Anterior cingulate cortex (tissue), 58 donors: ENCODE measurements around the gene PSMD5.

Experiments
- DNase-seq, 58 donors: peaks; one replicate each; lab custom pipeline; 2025; lab: John Stamatoyannopoulos, UW

Gene PSMD5

GRCh38 chr9:120859361-120859760 is 16.6 kb upstream of the PSMD5 start:
- DNase-seq = no peak

GRCh38 chr9:120857902-120858301 is 15.2 kb upstream of the PSMD5 start:
- DNase-seq = no peak

DNA sequence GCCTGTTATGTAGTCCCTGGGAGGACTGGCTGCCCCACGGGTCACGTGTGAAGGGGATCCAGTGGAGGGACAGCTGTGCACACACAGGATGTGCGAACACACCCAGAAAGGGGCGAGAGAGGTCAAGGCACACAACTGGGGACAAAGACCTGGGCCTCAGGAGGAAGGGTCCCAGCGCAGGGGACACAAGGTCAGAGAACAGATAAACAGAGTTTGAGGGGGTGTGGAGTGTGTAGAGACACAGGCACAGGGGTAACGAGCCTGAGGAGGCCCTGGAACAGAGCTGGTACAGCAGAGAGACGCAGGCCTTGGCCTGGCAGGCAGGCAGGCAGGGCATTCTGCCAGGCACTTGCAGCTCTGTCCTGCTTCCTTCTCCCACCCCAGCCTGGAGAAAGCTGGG is 14.8 kb upstream of the PSMD5 start:
- DNase-seq = peak in 7 of 58 donors; percentile 6 to 27 (median 12)

GRCh38 chr9:120856700-120857099 is 14.0 kb upstream of the PSMD5 start:
- DNase-seq = no peak

- no peak for DNase-seq
These were observed 13.3 kb upstream of the PSMD5 start for GRCh38 chr9:120855827-120856670.

DNA sequence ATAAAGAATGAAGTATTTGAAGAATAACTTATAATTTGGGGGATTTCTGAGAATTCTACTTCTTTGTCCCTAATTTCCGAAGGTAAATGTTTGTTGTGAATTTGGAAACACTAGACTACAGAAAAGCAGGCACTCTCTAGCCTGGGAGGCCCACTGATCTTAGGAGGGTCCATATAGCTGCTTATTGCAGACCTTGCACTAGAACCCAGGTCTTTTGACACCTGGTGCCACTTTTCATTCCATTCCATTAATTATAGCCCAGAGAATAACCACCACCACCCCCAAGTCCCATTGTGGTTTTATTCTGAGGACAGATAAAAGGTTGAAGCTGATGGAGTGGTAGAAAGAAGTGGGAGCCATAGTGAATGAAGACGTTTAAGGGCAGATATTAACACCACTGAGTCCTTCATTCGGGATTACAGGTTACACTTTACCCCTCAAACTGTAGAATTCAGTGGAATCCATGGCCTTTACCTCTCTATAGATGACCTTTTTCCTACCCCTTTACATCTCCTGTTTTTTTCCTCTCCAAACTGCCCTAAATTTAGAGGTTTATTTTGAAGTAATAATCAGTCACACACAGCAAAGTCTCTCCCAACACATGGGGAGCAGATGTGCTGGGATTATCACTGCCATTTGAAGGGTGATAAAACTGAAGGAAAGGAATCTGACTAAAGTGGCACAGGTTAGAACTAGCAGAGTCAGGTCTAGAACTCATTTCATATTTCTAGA is 12.0 kb upstream of the PSMD5 start:
- DNase-seq = no peak

DNA sequence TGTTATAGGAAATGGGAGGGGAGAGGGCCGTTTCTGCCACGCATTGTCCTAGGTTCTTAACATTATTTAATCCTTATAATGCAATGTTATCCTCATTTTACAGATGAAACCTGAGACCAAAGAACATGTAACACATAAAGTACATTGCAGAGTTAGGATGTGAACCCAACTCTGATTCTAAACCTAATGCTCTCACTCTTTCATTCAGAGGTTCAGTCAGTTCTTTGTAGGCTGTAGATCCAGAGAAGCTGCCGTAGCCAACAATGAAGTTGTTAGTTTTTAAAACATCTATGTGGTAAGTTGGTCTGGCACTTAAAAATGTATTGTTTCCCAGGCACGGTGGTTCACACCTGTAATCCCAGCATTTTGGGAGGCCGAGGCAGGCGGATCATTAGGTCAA is 10.5 kb upstream of the PSMD5 start:
- no peak for DNase-seq

- DNase-seq = no peak
These were observed 9.7 kb upstream of the PSMD5 start for GRCh38 chr9:120852240-120853010.

DNA sequence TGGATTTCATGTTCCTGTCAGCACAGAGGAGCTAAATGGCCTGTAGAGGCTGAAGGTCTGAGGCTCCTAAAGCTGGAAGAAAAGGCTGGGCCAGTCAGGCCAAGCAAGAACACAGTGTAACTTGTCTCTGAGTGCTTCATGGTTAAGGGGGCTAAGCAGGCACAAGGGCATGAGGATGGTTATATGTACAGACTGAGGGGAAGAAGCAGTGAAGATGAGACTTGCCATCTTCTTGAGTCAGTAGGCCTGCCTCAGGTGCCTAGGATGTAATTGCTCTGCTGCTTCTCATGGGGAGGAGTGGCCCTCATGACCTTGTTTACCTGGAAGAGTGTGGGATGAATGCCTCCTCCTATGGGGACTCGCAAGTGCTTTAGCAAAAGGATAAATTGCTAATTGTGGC is 8.7 kb upstream of the PSMD5 start:
- no peak for DNase-seq

- DNase-seq = no peak
These were observed 7.6 kb upstream of the PSMD5 start for GRCh38 chr9:120850315-120850714.

GRCh38 chr9:120846906-120847305 is 4.2 kb upstream of the PSMD5 start:
- no peak for DNase-seq

GRCh38 chr9:120846251-120846889 is 3.6 kb upstream of the PSMD5 start:
- DNase-seq = no peak

GRCh38 chr9:120845255-120845654 is 2.5 kb upstream of the PSMD5 start:
- DNase-seq = no peak

GRCh38 chr9:120841930-120842684 is 615 bp downstream of the PSMD5 start:
- no peak for DNase-seq

DNA sequence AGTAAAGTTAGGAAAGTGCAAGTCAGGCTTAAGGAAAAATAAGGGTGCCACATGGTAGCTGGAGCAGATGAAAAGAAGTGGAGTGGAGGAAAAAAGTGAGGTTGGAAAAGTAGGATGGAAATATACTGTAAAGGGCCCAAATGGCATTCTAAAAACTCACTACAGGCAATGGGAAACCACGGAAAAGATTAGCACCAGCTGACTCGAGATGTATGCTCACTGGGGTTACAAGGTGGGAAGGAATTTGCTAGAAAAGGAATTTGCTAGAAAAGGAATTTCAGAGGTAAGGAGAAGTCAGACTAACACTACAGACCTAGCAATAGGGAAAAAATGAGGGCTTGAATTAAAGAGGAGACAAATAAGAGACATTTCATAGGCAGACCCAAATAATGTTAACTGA is 3.6 kb downstream of the PSMD5 start:
- DNase-seq = no peak

DNA sequence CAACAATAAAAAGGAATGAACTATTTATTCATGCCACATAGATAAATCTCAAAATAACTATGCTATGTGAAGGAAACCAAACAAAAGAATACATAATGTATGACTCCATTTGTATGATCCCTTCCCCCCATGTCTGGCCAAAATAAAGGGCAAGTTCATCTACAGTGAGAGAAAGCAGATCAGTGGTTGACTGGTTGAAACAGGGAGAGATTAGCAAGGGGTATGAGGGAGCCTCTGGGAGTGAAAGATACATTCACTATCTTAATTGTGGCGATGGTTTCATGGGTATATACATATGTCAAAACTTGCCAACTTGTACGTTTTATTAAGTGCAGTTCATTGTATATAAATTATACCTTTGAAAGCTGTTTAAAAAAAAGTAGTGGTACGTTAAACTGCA is 4.8 kb downstream of the PSMD5 start:
- no peak for DNase-seq

DNA sequence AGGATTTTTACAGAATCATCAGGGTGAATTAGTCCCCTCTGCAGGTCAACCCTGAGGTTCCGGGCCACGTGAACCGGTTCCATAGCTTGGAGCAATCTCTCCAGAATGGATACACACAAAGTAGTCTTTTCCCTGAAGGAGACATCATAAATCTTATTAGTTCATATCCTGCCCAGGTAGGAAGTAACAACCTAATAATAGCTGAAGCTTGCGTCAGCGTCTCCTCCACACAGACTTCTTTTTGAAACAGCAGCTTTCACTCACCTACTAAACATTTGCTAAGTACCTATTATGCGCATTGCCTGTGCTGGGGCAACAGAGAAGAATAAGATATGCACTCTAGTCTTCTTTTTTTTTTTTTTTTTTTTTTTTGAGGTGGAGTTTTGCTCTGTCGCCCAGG is 9.4 kb downstream of the PSMD5 start:
- no peak for DNase-seq

DNA sequence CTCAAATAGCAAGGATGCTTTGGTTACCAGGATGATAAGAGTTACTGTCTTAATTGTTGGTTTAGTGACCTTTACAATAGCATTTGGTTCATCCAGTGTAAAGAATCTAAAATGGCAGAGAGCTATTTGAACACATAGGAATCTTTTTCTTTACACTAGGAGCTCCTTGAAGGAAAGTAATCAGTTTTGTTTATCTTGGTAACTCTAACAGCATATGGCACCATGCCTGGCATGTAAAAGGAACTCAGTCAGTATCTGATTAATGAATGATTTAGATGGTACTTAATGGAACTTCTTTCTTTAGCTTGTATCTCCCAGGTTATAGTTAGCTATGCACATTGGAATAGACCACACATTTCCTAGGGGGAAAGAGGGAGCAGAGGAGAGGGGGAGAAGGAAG is 9.9 kb downstream of the PSMD5 start:
- DNase-seq = no peak

DNA sequence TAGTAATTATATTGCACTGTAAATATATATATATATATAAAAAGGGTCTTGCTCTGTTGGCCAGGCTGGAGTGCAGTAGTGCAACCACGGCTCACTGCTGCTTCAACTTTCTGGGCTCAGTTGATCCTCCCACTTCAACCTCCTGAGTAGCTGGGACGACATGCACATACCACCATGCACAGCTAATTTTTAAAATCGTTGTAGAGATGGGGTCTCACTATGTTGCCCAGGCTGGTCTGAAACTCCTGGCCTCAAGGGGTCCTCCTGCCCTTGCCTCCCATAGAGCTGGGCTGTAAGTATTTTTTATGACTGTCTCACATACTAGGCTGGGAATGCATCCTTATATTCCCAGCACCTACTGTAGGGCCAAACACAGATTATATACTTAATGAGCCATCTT is 11.9 kb downstream of the PSMD5 start:
- no peak for DNase-seq

DNA sequence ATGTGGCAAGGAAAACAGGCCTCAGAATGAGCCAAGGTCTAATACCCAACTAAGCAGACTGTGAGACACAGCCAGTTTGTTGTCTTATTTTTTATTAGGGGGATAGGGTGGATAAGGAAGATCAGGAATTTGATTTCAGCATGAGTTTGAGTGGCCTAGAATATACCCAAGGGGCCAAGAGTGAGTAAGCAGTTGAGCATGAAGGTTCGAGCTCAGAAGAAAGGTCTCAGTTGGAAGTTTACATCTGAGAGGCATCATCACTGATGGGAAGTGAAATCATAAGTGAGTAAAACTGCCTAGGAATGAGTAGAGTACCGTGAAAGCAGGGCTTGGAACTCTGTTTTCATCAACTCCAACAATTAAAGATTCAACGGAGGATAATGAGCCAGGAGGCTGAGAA is 12.6 kb downstream of the PSMD5 start:
- no peak for DNase-seq
